Smooth muscle cell (in vitro differentiated cells): ENCODE data around the gene BCAR3. TPM values are rescaled to one million over a fixed set of nuclear protein-coding genes. Genes with fewer than 3 reads are reported as not detected.

Experiments
- DNase-seq: peaks from one replicate; lab custom pipeline; 2025; ENCODE audit not compliant: unreplicated experiment; lab: John Stamatoyannopoulos, UW
- H2AFZ ChIP-seq: fragments of 200-600 bp; sonication (generic); 2 replicates; pipeline ENCODE4 v1.6.0; 2016; ENCODE audit warnings: antibody characterized with exemption, low read depth, mild to moderate bottlenecking
- H3F3A ChIP-seq: fragments of 200-600 bp; sonication (generic); 2 replicates; pipeline ENCODE4 v1.6.0; 2017; ENCODE audit warnings: antibody characterized with exemption, low read depth
- H3K27ac ChIP-seq: fragments of 200-600 bp; sonication (generic); 2 replicates; pipeline ENCODE4 v1.5.1; 2016; ENCODE audit warnings: low read depth, mild to moderate bottlenecking
- H3K27me3 ChIP-seq: fragments of 200-600 bp; sonication (generic); 2 replicates; pipeline ENCODE4 v1.6.1; 2016; ENCODE audit warnings: low read depth, mild to moderate bottlenecking
- H3K36me3 ChIP-seq: fragments of 200-600 bp; sonication (generic); 2 replicates; pipeline ENCODE4 v1.5.1; 2016; ENCODE audit warnings: low read depth
- H3K4me1 ChIP-seq: fragments of 200-600 bp; sonication (generic); 2 replicates; pipeline ENCODE4 v1.5.1; 2016; ENCODE audit warnings: low read depth
- H3K4me2 ChIP-seq: fragments of 200-600 bp; sonication (generic); 2 replicates; pipeline ENCODE4 v1.6.0; 2016; ENCODE audit warnings: mild to moderate bottlenecking
- H3K4me3 ChIP-seq: fragments of 200-600 bp; sonication (generic); 2 replicates; pipeline ENCODE4 v1.5.1; 2016; ENCODE audit warnings: mild to moderate bottlenecking
- H3K79me2 ChIP-seq: fragments of 200-600 bp; sonication (generic); 2 replicates; pipeline ENCODE4 v1.6.0; 2016; ENCODE audit warnings: low read depth, mild to moderate bottlenecking
- H3K9ac ChIP-seq: fragments of 200-600 bp; sonication (generic); 2 replicates; pipeline ENCODE4 v1.6.0; 2016; ENCODE audit warnings: low read depth
- H3K9me3 ChIP-seq: fragments of 200-600 bp; sonication (generic); replicated peaks from 2 replicates; pipeline ENCODE4 v1.5.1; 2016; ENCODE audit warnings: low read depth
- H4K20me1 ChIP-seq: fragments of 200-600 bp; sonication (generic); 2 replicates; pipeline ENCODE4 v1.6.0; 2016; ENCODE audit warnings: low read depth
- CTCF ChIP-seq: fragments of 200-600 bp; sonication (generic); IDR thresholded peaks from 2 replicates; pipeline ENCODE4 v1.5.1; 2017; ENCODE audit warnings: borderline replicate concordance, mild to moderate bottlenecking, antibody characterized with exemption; ENCODE audit not compliant: insufficient read depth, poor library complexity, severe bottlenecking
- WGBS: methylation state at CpG from one replicate; pipeline ENCODE4 v1.1.7; 2016; ENCODE audit warnings: low lambda C conversion rate; 5-methylcytosine and 5-hydroxymethylcytosine counted together
- polyA plus RNA-seq: library from polyadenylated mRNA; unstranded; fragments of >200 nt; fragmentation: Nextera tagmentation; extraction: Ambion mirVana; gene quantifications from 2 replicates; pipeline ENCODE4 v1.2.1, GENCODE V29; 2016
- total RNA-seq: library from RNA; depleted of rRNA; stranded (reverse); fragments of >200 nt; gene quantifications from 2 replicates; pipeline ENCODE4 v1.2.3, GENCODE V29; 2014

The BCAR3 gene
- total and polyA plus RNA-seq, 2 experiments from 2014 or later = 21.4 to 24.9 TPM

- Histone ChIP-seq H4K20me1 (peaks cover 100% of the 10 kb centered on the region), H3K27ac (no peak overlapping the region), H3K9ac (no peak overlapping the region), H3K4me2 (no peak overlapping the region), H3K4me3 (no peak overlapping the region), H3F3A (peaks cover 35% of the 10 kb centered on the region), H3K79me2 (peaks cover 57% of the 10 kb centered on the region), H3K4me1 (peaks cover 47% of the 10 kb centered on the region), H2AFZ (no peak overlapping the region), H3K36me3 (no peaks in the 10 kb centered on the region), H3K27me3 (no peaks in the 10 kb centered on the region), H3K9me3 (no peaks in the 10 kb centered on the region)
- TF ChIP-seq CTCF = no peak
- no peak for DNase-seq
- WGBS = 91% methylated on average over 5 of the region's 5 CpGs
Measured at GRCh38 chr1:93611668-93612067, 70.0 kb downstream of the BCAR3 start.

GRCh38 chr1:93609536-93609935 is 72.1 kb downstream of the BCAR3 start:
- no peak for TF ChIP-seq CTCF
- Histone ChIP-seq H3F3A (peaks cover 34% of the 10 kb centered on the region), H3K79me2 (peaks cover 64% of the 10 kb centered on the region), H3K27me3 (no peaks in the 10 kb centered on the region), H3K9ac (no peak overlapping the region), H3K9me3 (no peaks in the 10 kb centered on the region), H4K20me1 (peaks cover 100% of the 10 kb centered on the region), H2AFZ (no peak overlapping the region), H3K4me2 (no peak overlapping the region), H3K27ac (peak overlapping the region; percentile 82), H3K36me3 (no peaks in the 10 kb centered on the region), H3K4me3 (no peak overlapping the region), H3K4me1 (peaks cover 33% of the 10 kb centered on the region)
- no peak for DNase-seq
- 95% methylated on average over 8 of the region's 8 CpGs for WGBS

GRCh38 chr1:93608187-93609109 is 73.2 kb downstream of the BCAR3 start:
- Histone ChIP-seq H4K20me1 (peaks cover 100% of the 10 kb centered on the region), H3K4me3 (no peak overlapping the region), H3K79me2 (peaks cover 67% of the 10 kb centered on the region), H2AFZ (no peak overlapping the region), H3F3A (peaks cover 39% of the 10 kb centered on the region), H3K4me1 (peaks cover 22% of the 10 kb centered on the region), H3K4me2 (peak overlapping the region; percentile 66), H3K27me3 (no peaks in the 10 kb centered on the region), H3K27ac (peak overlapping the region; percentile 82), H3K36me3 (no peaks in the 10 kb centered on the region), H3K9ac (no peak overlapping the region), H3K9me3 (no peaks in the 10 kb centered on the region)
- WGBS = 37% methylated on average over 15 of the region's 15 CpGs
- TF ChIP-seq CTCF = no peak
- no peak for DNase-seq

GRCh38 chr1:93607814-93608186 is 73.8 kb downstream of the BCAR3 start:
- TF ChIP-seq CTCF = no peak
- WGBS = 39% methylated on average over 5 of the region's 5 CpGs
- no peaks in the 10 kb centered on the region for H3K36me3 ChIP-seq
- peak overlapping the region; percentile 66 for H3K4me2 ChIP-seq
- peaks cover 39% of the 10 kb centered on the region for H3F3A ChIP-seq
- no peaks in the 10 kb centered on the region for H3K27me3 ChIP-seq
- no peak for DNase-seq
- no peak overlapping the region for H2AFZ ChIP-seq
- peaks cover 16% of the 10 kb centered on the region for H3K4me1 ChIP-seq
- peaks cover 100% of the 10 kb centered on the region for H4K20me1 ChIP-seq
- H3K9ac ChIP-seq = no peak overlapping the region
- no peak overlapping the region for H3K4me3 ChIP-seq
- no peaks in the 10 kb centered on the region for H3K9me3 ChIP-seq
- peaks cover 67% of the 10 kb centered on the region for H3K79me2 ChIP-seq
- H3K27ac ChIP-seq = peak overlapping the region; percentile 82
